ENCODE data around the gene MAP2K2.
"Not testable (repeated sequence)": the region's sequence is repeated elsewhere in the genome, so short reads cannot be mapped to it uniquely, and the experiment has no call there.

The MAP2K2 gene

DNA sequence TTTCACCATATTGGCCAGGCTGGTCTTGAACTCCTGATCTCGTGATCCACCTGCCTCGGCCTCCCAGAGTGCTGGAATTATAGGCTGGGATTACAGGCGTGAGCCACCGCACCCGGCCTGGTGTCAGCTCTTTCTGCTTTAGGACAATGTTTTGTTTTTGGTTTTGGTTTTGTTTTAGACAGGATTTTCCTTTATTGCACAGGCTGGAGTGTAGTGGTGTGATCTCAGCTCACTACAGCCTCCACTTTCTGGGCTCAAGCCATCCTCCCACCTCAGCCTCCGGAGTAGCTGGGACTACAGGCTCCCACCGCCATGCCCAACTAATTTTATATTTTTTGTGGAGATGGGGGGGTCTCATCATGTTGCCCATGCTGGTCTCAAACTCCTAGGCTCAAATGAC lies 5.1 kb upstream of the MAP2K2 start:
- DNase-seq, result not testable (repeated sequence)

GRCh38 chr19:4127322-4127721 lies 3.4 kb upstream of the MAP2K2 start:
- DNase-seq, result not testable (repeated sequence)

DNA sequence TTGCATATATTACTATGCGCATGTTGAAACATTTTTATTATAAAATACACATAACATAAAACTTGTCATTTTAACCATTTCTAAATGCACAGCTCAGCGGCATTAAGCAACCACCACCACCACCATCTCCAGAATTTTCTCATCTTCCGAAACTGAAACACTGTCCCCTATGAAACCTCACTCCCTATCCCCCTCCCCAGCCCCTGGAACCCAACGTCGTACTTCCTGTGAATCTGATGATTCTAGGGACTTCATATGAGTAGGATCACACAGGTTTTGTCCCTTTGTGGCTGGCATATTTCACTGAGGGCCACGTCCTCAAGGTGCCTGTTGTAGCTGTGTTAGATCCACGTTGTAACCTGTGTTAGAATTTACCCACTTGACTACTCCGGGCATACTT lies 716 bp upstream of the MAP2K2 start:
- no peak for DNase-seq

DNA sequence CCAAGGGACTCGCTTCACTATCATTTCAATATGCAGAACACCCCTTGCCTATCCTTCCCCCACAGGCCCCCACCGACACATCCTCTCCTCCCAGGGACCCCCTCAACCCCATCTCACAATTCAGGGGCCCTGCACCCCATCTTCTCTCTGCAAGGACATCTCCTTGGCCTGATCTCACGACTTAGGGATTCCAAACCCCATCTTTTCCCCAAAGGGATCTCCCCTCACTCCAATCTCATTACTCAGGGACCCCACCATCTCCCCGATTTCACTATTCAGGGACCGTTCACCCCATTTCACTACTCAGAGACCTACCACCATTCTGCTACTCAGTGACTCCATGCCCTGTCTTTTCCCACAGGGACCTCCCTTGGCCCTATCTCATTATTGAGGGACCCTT lies 1.4 kb downstream of the MAP2K2 start:
- no peak for DNase-seq

DNA sequence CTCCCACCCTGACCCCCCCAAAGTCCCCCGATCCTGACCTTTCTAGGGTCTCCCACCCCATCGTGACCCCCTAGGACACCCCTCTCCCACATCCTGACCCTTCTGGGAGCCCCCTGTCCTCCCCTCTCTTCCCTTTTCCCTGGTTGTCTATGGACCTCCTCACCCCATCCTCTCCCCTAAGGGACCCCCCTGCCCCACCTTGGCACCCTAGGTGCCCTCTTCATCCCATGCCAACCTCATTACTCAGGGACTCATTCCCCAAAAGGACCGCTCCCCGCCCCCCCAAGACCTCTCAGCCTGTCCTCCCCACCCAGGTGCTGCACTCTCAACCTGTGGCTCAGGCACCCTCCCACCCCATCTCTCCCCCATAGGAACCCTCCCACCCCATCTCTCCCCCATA lies 2.1 kb downstream of the MAP2K2 start:
- no peak for DNase-seq

DNA sequence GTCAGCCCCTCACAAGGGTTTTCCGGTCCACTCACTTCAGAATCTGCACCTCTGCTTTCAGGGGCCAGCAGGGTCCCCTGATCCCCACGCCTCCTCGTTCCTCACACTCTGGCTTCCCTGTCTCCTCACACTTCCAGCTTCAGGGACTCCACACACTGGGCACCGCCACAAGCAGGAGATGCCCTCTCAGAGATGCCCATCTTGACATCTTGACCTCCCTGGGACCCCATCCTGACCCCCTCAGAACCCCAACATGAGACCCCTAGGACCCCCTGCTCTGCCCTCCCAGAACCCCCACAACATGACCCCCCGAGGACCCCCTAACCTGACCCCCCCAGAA lies 2.7 kb downstream of the MAP2K2 start:
- no peak for DNase-seq

DNA sequence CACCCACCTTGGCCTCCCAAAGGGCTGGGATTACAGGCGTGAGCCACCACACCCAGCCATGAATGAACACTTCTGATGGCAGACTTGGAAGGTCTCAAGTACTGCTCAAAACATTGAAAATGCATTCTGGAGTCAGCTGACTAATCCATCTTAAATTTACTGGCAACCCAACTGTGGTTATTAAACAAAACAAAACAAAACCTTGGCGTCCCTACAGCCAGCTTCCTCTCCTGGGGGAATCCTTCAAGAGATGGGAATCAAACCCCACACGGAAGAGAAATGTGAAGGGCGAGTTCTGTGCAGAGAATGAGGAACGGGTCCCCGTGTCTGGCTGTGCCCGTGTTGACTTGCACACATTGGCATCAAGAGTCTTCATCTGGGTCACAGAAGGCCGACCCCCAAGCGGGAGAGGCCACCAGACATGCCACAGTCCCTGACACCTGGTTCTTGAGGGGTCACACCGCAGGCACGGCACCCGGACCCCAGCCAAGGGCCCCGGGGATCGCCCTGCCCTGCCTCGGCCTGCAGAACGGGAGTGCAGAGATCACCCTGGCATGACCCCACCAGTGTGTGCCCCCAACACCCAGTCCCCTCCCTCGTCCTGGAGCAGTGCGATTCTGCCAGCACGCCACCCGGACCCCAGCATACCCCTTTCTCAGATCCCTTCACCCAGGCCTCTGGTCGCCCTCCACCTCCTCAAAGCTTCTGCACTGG lies 3.2 kb downstream of the MAP2K2 start:
- DNase-seq, result no peak

- no peak for DNase-seq
Measured at GRCh38 chr19:4119763-4120162, 4.2 kb downstream of the MAP2K2 start.

- DNase-seq, result no peak
Measured at GRCh38 chr19:4115818-4116385, 8.0 kb downstream of the MAP2K2 start.

- DNase-seq, result no peak
Measured at GRCh38 chr19:4115050-4115817, 8.7 kb downstream of the MAP2K2 start.

DNA sequence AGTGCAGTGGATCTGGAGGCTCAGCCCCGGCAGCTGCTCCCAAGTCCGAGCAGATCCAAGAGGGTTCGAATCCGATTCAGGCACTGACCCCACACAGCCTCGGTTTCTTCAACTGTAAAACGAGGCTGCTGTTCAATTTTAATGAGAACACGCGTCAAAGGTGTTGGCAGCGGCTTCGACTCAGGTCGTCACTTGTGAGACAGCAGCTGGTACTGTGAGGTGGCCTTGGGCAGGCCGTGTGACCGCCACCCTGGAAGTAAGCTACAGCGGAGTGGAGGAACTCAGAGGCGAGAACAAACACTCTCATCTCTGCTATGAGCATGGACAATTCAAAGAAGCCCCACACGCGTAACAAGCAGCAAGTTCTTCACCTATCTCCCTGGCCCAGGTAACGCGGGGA lies 9.7 kb downstream of the MAP2K2 start:
- DNase-seq, result no peak

GRCh38 chr19:4113398-4114088 lies 10.4 kb downstream of the MAP2K2 start:
- no peak for DNase-seq

DNA sequence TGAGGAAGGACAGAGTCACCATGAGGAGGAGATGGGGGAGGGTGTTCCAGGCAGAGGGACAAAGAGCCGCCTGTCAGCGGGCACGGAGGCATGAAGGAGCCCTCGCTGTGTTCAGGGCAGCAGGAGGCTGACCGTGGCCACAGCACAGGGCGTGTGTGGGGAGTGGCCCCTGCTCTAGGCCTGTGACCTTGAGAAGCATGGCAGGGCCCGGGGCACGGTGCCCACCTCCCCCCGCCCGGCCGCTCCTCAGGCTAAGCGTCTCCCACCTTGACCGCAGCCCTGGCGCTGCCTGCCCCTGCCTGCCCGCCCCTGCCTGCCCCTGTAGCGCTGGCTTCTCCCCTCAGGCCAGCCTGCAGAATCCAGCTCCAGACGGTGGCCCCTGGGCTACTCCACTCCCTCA lies 11.6 kb downstream of the MAP2K2 start:
- no peak for DNase-seq

DNA sequence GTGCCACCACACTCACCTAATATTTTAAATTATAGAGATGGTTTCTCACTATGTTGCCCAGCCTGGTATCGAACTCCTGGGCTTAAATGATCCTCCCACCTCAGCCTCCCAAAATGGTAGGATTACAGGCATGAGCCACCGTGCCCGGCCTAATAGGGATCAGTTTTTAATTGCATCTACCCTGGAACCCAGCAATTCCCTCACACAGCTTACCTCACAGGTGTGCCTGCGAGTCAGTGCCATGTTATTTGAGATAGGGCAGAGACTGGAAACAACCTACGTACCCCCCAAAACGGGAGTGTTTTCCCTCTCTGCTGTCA lies 14.3 kb downstream of the MAP2K2 start:
- no peak for DNase-seq

DNA sequence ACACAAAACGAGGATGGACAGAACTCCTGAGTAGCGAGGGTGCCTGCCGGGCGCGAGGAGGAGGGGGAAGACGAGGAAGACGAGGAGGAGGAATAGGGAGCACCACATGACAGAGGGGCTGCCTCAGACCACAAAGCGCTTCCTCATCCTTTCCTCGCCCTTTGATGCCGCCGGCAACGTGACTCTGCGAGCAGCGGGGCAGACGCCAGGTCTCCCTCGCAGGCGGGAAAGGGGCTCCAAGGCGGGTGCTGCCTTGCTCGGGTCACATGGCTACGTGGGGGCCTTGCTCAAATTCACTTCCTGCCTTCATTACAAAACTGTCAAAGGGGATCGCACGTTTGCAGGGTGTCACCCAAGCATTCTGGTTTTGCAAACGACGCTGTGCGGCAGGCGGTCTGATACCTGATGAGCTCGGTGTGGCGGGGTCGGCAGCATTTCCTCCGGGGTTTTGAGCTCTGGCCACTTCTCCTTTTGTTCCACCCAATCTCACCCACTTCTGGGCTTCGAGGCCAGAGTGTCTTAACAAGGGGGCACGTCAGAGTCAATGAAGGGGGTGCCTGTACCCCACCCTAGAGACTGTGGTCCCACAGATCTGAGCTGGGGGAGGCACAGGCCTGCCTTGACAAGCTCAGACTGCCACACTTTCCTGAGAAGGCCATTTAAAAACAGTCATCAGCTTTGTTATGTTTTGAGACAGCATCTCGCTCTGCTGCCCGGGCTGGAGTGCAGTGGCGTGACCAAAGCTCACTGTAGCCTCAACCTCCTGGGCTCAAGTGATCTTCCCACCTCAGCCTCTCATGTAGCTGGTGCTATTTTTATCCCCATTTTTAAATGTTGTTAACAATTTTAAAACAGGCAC lies 14.9 kb downstream of the MAP2K2 start:
- DNase-seq, result no peak

- DNase-seq, result no peak
Measured at GRCh38 chr19:4103080-4103433, 20.9 kb downstream of the MAP2K2 start.

DNA sequence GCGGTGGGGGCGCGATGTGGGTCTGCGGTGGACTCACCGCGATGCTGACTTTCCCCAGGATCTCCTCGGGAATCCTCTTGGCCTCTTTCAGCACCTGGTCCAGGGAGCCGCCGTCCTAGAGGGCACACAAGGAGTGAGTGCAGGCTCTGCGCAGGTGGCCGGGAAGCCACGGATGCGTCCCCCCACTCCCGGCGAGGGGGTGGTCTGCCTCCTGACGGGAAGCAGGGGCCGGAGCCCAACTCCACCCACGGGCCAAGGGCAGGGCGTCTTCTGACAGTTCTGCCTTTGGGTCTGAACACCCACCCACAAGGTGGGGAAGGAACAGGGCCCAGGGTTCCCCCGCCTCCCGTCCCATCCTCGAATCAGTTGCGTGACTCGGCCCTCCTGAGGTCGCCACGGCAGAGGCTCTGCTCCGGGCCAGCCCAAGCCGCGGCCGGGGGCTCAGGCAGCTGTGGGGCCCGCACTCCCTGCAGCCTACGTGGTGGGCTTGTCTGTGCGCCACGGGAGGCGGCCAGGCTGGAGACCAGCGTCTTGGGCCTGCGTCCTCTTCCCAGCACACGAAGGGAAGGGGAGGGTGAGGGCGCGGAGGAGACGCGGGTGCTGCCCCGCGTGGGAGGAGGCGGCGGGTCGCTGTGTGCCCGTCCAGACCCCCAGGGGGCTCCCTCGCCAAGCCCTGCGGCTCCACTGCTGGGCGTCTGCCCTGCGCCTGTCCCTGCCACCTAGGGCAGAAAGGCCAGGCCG lies 21.4 kb downstream of the MAP2K2 start:
- no peak for DNase-seq

DNA sequence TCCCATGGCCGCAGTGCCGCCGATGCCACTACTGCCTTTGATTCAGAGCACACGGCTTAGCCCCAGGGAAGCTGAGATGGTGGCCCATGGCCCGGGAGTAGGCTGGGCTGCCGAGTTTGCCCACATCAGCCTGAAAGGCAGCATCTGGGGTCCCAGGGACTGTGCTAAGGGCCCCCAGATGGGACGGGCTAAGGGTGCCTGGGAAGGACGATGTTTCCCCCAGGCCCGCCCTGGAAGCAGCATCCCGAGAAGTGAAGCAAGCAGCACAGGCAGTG lies 22.5 kb downstream of the MAP2K2 start:
- DNase-seq, result no peak

- DNase-seq, result no peak
Measured at GRCh38 chr19:4100647-4101495, 23.1 kb downstream of the MAP2K2 start.

DNA sequence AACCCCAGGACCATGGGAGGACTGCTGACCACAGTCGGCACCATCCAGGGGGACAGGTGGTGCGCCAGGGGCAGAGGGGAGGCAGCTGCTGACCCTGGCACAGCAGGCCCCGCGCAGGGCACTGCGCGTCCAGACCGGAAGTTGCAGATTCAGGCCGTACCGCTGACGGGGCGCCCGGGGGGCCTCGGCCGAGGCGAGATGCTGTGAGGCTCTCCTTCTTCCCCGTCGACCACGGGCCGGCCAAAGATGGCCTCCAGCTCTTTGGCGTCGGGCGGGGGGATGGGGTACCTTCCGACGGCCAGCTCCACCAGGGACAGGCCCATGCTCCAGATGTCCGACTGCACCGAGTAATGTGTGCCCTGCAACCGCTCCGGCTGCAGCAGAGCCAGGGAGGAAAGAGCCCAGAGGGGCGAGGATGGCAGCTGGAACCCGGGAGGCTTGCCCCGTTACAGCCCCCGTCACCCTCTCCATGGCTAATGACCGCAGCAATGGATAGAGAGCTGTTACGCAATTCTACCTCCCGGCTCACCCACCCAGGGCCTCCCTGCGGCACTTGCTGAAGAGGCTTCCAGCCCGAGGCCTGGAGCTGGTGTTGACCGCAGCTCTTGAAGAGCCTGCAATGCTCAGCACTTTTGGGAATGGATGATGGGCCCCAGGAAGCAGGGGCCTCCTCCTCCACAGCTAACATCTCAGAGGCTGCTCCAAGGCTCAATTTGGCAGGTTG lies 24.7 kb downstream of the MAP2K2 start:
- no peak for DNase-seq

DNA sequence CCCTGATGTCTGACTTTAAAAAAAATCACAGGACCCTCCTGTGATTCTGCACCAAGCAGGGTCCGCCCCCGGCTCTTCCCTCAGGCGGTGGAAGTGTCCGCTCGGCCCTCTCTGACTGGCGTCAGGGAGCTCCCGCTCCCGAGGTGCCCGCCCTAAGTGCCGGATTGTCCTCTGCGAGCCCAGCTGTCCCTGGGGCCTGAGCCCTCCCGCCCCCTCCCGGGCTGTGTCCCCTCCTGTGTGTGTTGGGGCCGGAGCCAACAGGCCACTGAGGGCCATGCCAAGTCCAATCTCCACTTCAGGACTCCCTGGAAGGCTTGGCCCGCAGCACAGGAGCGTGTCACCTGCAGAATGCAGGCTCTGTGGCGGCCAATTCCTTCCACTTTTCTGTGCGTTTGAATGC lies 25.4 kb downstream of the MAP2K2 start:
- DNase-seq, result no peak
